Right lobe of liver (tissue), 6 donors: ENCODE measurements around the gene PTF1A. TPM values are rescaled to one million over a fixed set of nuclear protein-coding genes. Genes with fewer than 3 reads are reported as not detected.

Source experiments
- ATAC-seq, 4 donors: fragments of 200-7000 bp; cut with Tn5 transposase; one replicate each; pipeline ENCODE4 v1.9.1; 2020; ENCODE audit warnings: mild to moderate bottlenecking in 4 of 4, moderate library complexity in 4 of 4
- DNase-seq, 3 donors: peaks; one replicate each; pipeline ENCODE4 v3.0.0-alpha.2; 2020
- H3K27ac ChIP-seq, 3 donors: fragments of 200-600 bp; one replicate each; pipeline ENCODE4 v1.8.0; 2022
- H3K27me3 ChIP-seq, 2 donors: fragments of 200-600 bp; one replicate each; pipeline ENCODE4 v1.8.0; 2022
- H3K36me3 ChIP-seq, 4 donors: fragments of 200-600 bp; sonication (generic) in 1 of 4; one replicate each; pipeline versions ENCODE4 v1.5.1 to v1.8.0; 2017 to 2022; ENCODE audit warnings: control low read depth in 1 of 4
- H3K4me1 ChIP-seq, 4 donors: fragments of 200-600 bp; sonication (generic) in 1 of 4; one replicate each; pipeline versions ENCODE4 v1.5.1 to v1.8.0; 2017 to 2022; ENCODE audit warnings: control low read depth in 1 of 4
- H3K4me3 ChIP-seq, 3 donors: fragments of 200-600 bp; one replicate each; pipeline ENCODE4 v1.8.0; 2022
- H3K9me3 ChIP-seq, 4 donors: fragments of 200-600 bp; sonication (generic) in 1 of 4; one replicate each; pipeline versions ENCODE4 v1.5.1 to v1.8.0; 2017 to 2022; ENCODE audit warnings: control low read depth in 1 of 4
- POLR2A ChIP-seq: fragments of 450-650 bp; IDR thresholded peaks from one replicate; pipeline ENCODE4 v1.6.1; 2017; ENCODE audit warnings: antibody characterized with exemption, mild to moderate bottlenecking
- WGBS: methylation state at CpG from one replicate; pipeline ENCODE4 v1.1.6; 2018; ENCODE audit warnings: low coverage, low lambda C conversion rate; ENCODE audit not compliant: insufficient coverage; ENCODE audit errors: missing lambda C conversion rate; 5-methylcytosine and 5-hydroxymethylcytosine counted together
- intact Hi-C, 2 donors: fragments of 100-400 bp; cut with DNase I; formaldehyde crosslinking; loops; one replicate each; pipeline versions ENCODE4 v1.11.2 to v1.14.1; 2022
- total RNA-seq, 6 experiments: library from RNA; depleted of rRNA in 2 of 6; stranded (reverse); fragments of >200 nt in 2 of 6; fragmentation: NEBNext Ultra II Directional in 3 of 6; extraction: Animal tissue kit (Norgen Biotek cat#: 25700) in 3 of 6; gene quantifications; one replicate each; pipeline versions ENCODE4 v1.1.0 to v1.2.4, GENCODE V29; 2016 to 2023
- TF ChIP-seq, protein P1 (sequence below), 4 donors: fragments of 200-600 bp in 3 of 4; fragments of 450-650 bp in 1 of 4; IDR thresholded peaks; one replicate each; pipeline versions ENCODE4 v1.5.1 to v1.8.0; 2016 to 2022; ENCODE audit warnings: antibody characterized with exemption in 4 of 4, mild to moderate bottlenecking in 2 of 4
- donor health status: DM: no; HTN: yes; CAD: no.
- donor health status: DM: no; HTN: no; CAD: no.
- donor health status: DM: no; HTN: no; CAD: no.
- donor health status: DM: no; HTN: yes; CAD: no.
- donor health status: DM: no; HTN: yes; CAD: no.

Gene PTF1A
- total RNA-seq, 6 experiments from 2014 or later, result not detected

DNA sequence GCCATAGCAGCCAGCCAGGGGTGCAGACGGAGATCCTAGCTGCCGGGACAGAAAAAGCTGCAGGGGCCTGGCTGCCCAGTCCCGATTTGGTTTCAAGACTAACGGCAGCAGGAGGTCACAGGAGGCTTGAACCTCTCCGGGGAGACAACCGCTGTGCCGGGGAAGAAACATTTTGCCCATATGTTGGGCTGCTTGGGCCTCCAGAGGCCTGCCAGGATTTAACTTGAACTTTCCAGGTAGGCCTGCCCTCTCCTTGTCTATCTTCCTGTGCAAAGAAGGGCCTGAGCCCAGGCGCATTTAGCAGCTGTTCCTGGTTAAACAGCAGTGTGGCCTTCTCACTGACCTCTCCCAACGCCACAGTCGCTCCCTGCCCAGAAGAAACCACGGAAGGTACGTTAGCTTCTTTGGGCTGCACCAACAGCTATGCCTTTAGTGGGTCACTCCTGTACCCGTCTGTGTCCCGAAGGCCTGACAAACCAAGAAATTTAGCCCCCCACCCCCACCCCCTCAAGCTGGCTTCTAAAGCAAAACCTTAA is 17.1 kb upstream of the PTF1A start:
- intact Hi-C loops, result no loop called here
- Histone ChIP-seq H3K27ac (no peak overlapping the region), H3K9me3 (no peaks in the 10 kb centered on the region), H3K4me1 (peaks cover 0 to 9% (median 0%) of the 10 kb centered on the region in 4 donors), H3K36me3 (no peaks in the 10 kb centered on the region), H3K27me3 (peaks cover 0 to 16% of the 10 kb centered on the region in 2 donors), H3K4me3 (no peak overlapping the region)
- ATAC-seq, result no peak
- TF ChIP-seq POLR2A, result no peak
- TF ChIP-seq, protein P1, sequence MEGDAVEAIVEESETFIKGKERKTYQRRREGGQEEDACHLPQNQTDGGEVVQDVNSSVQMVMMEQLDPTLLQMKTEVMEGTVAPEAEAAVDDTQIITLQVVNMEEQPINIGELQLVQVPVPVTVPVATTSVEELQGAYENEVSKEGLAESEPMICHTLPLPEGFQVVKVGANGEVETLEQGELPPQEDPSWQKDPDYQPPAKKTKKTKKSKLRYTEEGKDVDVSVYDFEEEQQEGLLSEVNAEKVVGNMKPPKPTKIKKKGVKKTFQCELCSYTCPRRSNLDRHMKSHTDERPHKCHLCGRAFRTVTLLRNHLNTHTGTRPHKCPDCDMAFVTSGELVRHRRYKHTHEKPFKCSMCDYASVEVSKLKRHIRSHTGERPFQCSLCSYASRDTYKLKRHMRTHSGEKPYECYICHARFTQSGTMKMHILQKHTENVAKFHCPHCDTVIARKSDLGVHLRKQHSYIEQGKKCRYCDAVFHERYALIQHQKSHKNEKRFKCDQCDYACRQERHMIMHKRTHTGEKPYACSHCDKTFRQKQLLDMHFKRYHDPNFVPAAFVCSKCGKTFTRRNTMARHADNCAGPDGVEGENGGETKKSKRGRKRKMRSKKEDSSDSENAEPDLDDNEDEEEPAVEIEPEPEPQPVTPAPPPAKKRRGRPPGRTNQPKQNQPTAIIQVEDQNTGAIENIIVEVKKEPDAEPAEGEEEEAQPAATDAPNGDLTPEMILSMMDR (IDR thresholded peaks at IDR 0.05), result no peak
- WGBS, result 34% methylated on average over 6 of the region's 14 CpGs
- no peak for DNase-seq

DNA sequence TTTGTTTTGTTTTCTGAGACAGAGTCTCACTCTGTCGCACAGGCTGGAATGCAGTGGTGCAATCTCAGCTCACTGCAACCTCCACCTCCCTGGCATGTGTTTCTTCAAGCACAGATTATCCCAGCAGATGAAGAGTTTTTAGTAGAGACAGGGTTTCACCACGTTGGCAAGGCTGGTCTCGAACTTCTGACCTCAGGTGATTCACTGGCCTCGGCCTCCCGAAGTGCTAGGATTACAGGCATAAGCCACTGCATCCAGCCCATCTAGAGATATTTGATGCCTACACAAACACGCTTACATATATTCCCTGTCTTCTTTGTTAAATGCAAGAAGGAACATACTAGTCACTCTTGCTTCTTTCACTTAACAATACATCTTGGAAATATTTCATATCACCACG is 5.9 kb upstream of the PTF1A start:
- no peaks in the 10 kb centered on the region for H3K27me3 ChIP-seq

DNA sequence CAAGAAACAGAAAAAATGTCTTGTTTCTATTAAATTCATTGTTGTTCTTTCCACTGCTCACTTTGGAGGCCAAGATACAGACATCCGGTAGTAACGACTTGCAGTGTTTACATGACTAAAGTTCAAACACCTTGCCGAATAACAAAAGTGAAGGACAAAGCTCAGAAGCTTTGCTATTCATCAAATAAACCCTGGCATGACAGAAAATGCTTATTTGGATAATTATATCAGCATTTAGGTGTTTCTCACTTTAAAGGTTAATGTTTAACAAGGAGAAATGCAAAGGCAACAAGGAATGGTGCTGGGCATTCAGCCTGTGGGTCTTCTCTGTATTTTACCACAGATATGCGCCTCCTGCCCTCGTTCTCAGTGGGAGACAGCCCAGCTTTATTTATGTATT is 5.4 kb upstream of the PTF1A start:
- no peaks in the 10 kb centered on the region for H3K27me3 ChIP-seq

More for the DNA sequence above, 5.9 kb upstream of the PTF1A start:
- H3K4me1 ChIP-seq, result peaks cover 0 to 9% (median 0%) of the 10 kb centered on the region in 4 donors
- WGBS, result 45% methylated on average over 7 of the region's 7 CpGs
- TF ChIP-seq, protein P1 (IDR thresholded peaks at IDR 0.05), result no peak
- TF ChIP-seq POLR2A, result no peak
- no peak overlapping the region for H3K27ac ChIP-seq
- DNase-seq (no peak), ATAC-seq (peak in 1 of 4 donors; percentile 39)
- H3K4me3 ChIP-seq, result no peak overlapping the region
- H3K36me3 ChIP-seq, result no peaks in the 10 kb centered on the region
- H3K9me3 ChIP-seq, result no peaks in the 10 kb centered on the region
- intact Hi-C loops, result no loop called here

DNA sequence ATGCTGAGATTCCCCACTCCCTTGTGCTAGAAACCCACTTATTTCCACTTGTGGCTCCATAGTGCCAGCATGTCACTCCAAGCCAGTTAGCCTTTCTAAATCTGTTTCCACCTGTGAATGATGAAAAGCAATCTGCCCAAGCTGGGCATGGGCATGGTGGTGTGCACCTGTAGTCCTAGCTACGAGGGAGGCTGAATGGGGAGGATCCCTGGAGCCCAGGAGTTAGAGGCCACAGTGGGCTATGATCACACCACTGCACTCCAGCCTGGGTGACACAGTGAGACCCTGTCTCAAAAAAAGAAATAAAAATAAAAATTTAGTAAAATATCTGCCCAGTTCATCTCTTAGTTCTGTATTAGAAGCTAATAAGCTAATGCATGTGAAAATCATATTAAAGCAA is 5.0 kb upstream of the PTF1A start:
- DNase-seq, result no peak
- Histone ChIP-seq H3K36me3 (no peaks in the 10 kb centered on the region), H3K27ac (no peak overlapping the region), H3K27me3 (peaks cover 0 to 3% of the 10 kb centered on the region in 2 donors), H3K9me3 (no peaks in the 10 kb centered on the region), H3K4me3 (no peak overlapping the region), H3K4me1 (peaks cover 0 to 9% (median 0%) of the 10 kb centered on the region in 4 donors)
- intact Hi-C loops, result no loop called here
- TF ChIP-seq, protein P1 (IDR thresholded peaks at IDR 0.05), result no peak
- no peak for TF ChIP-seq POLR2A
- no peak for ATAC-seq
- 100% methylated on average over 1 of the region's 1 CpG for WGBS

More for the DNA sequence above, 5.4 kb upstream of the PTF1A start:
- intact Hi-C loops, result no loop called here
- DNase-seq (no peak), ATAC-seq (peak; percentile 40 to 93 (median 60))
- H3K36me3 ChIP-seq, result no peaks in the 10 kb centered on the region
- TF ChIP-seq POLR2A, result no peak
- TF ChIP-seq, protein P1 (IDR thresholded peaks at IDR 0.05), result no peak
- WGBS, result 13% methylated on average over 5 of the region's 5 CpGs
- peaks cover 0 to 9% (median 0%) of the 10 kb centered on the region in 4 donors for H3K4me1 ChIP-seq
- H3K27ac ChIP-seq, result no peak overlapping the region
- H3K9me3 ChIP-seq, result no peaks in the 10 kb centered on the region
- H3K4me3 ChIP-seq, result no peak overlapping the region
